ENCODE results near the gene MYORG. TPM values are rescaled to one million over a fixed set of nuclear protein-coding genes. Genes with fewer than 3 reads are reported as not detected.

The MYORG gene
- total and polyA plus RNA-seq, 12 donors = 1.1 to 33.8 (median 14.5) TPM

- intact Hi-C loops (cut with DNase I) = no loop called here
- WGBS, 4 donors = 1 to 5% (median 2%) methylated on average over 11 of the region's 11 CpGs
Measured at GRCh38 chr9:34328500-34328986, 48.2 kb downstream of the MYORG start.

DNA sequence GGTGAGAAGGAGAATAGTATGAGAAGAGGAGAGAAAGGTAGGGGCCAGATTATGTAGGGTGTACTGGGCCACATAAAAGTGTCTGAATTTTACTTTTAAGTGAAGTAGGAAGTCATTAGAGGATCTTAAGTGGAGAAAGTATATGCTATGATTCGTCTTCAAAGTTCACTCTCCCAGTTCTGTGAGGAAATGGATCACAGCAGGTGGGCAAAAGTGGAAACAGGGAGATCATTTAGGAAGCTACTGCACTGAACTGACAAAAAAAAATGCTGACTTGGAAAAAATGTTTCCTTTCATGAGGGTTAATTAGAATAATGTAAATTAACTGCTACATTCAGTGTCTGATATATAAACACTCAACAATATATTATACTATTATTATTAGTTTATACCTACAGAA, 50.0 kb downstream of the MYORG start:
- Histone ChIP-seq H3K4me3 (no peak overlapping the region), H3K36me3 (replicated peaks in 1 of 2) (no peaks in the 10 kb centered on the region), H3K9me3 (replicated peaks in 1 of 3) (no peaks in the 10 kb centered on the region), H3K4me1 (replicated peaks in 1 of 2) (peaks cover 8 to 12% of the 10 kb centered on the region in 2 donors), H3K27ac (peak overlapping the region in 1 of 5 donors; percentile 77), H3K27me3 (no peaks in the 10 kb centered on the region)
- DNase-seq = no peak
- WGBS, 4 donors = 75 to 83% (median 78%) methylated on average over 1 of the region's 1 CpG
- TF ChIP-seq CTCF (IDR thresholded peaks at IDR 0.05) = no peak
- TF ChIP-seq POLR2A (IDR thresholded peaks at IDR 0.05) = no peak
- intact Hi-C loops (cut with DNase I) = no loop called here

More at GRCh38 chr9:34328500-34328986, 48.2 kb downstream of the MYORG start:
- no peaks in the 10 kb centered on the region for H3K27me3 ChIP-seq
- peaks cover 8 to 14% of the 10 kb centered on the region in 2 donors for H3K4me1 ChIP-seq (replicated peaks in 1 of 2)
- H3K36me3 ChIP-seq (replicated peaks in 1 of 2) = no peaks in the 10 kb centered on the region
- DNase-seq = peak in 2 of 7 donors; percentile 31 to 39
- H3K4me3 ChIP-seq = peak overlapping the region in 3 of 4 donors; percentile 36 to 85 (median 48)
- no peaks in the 10 kb centered on the region for H3K9me3 ChIP-seq (replicated peaks in 1 of 3)
- TF ChIP-seq CTCF (IDR thresholded peaks at IDR 0.05) (no peak), POLR2A (IDR thresholded peaks at IDR 0.05) (no peak)
- peak overlapping the region; percentile 12 to 81 (median 51) for H3K27ac ChIP-seq

- Histone ChIP-seq H3K36me3 (replicated peaks in 1 of 2) (no peaks in the 10 kb centered on the region), H3K4me3 (no peak overlapping the region), H3K27me3 (no peaks in the 10 kb centered on the region), H3K4me1 (replicated peaks in 1 of 2) (peaks cover under 1% of the 10 kb centered on the region in 2 donors), H3K27ac (no peak overlapping the region), H3K9me3 (replicated peaks in 1 of 3) (no peaks in the 10 kb centered on the region)
- WGBS, 4 donors = 64 to 78% (median 72%) methylated on average over 2 of the region's 2 CpGs
- intact Hi-C loops (cut with DNase I) = no loop called here
- TF ChIP-seq CTCF (IDR thresholded peaks at IDR 0.05) (no peak), POLR2A (IDR thresholded peaks at IDR 0.05) (no peak)
- DNase-seq = no peak
Measured at GRCh38 chr9:34322899-34323591, 53.7 kb downstream of the MYORG start.

- H3K9me3 ChIP-seq (replicated peaks in 1 of 3) = no peaks in the 10 kb centered on the region
- TF ChIP-seq CTCF (IDR thresholded peaks at IDR 0.05) (no peak), POLR2A (IDR thresholded peaks at IDR 0.05) (no peak)
- H3K4me1 ChIP-seq (replicated peaks in 1 of 2) = no peaks in the 10 kb centered on the region
- no peaks in the 10 kb centered on the region for H3K27me3 ChIP-seq
- DNase-seq = no peak
- H3K4me3 ChIP-seq = no peak overlapping the region
- intact Hi-C loops (cut with DNase I) = no loop called here
- 86 to 95% (median 89%) methylated on average over 7 of the region's 7 CpGs for WGBS, 4 donors
- H3K27ac ChIP-seq = no peak overlapping the region
- no peaks in the 10 kb centered on the region for H3K36me3 ChIP-seq (replicated peaks in 1 of 2)
Measured at GRCh38 chr9:34321451-34321850, 55.2 kb downstream of the MYORG start.
